Gastrocnemius medialis (tissue), 4 donors: ENCODE results near the gene TEDDM1. TPM values are rescaled to one million over a fixed set of nuclear protein-coding genes. Genes with fewer than 3 reads are reported as not detected.

ENCODE experiments used
- ATAC-seq, 2 donors: fragments of 150-250 bp; one replicate each; pipeline ENCODE4 v1.9.1; 2016
- DNase-seq, 2 donors: peaks; one replicate each; pipeline ENCODE4 v3.0.0-alpha.2; 2019
- H3K27ac ChIP-seq, 4 donors: fragments of 200-600 bp; sonication (generic); 1 replicate in 1 of 4; 2 replicates in 3 of 4; pipeline ENCODE4 v1.5.1; 2016 to 2018; ENCODE audit warnings: mild to moderate bottlenecking in 2 of 4, moderate library complexity in 1 of 4
- H3K27me3 ChIP-seq, 3 donors: fragments of 200-600 bp; sonication (generic) in 2 of 3; 1 replicate in 1 of 3; 2 replicates in 2 of 3; pipeline versions ENCODE4 v1.5.1 to v1.6.0; 2016 to 2019; ENCODE audit warnings: mild to moderate bottlenecking in 1 of 3, moderate library complexity in 1 of 3
- H3K36me3 ChIP-seq, 2 donors: fragments of 200-600 bp; sonication (generic) in 1 of 2; one replicate each; pipeline ENCODE4 v1.5.1; 2017 to 2018
- H3K4me1 ChIP-seq, 2 donors: fragments of 200-600 bp; sonication (generic) in 1 of 2; one replicate each; pipeline ENCODE4 v1.5.1; 2016 to 2017; ENCODE audit warnings: mild to moderate bottlenecking in 2 of 2
- H3K4me3 ChIP-seq, 4 donors: fragments of 200-600 bp; sonication (generic) in 3 of 4; 1 replicate in 1 of 4; 2 replicates in 3 of 4; pipeline ENCODE4 v1.5.1; 2016 to 2019; ENCODE audit warnings: mild to moderate bottlenecking in 2 of 4
- H3K9me3 ChIP-seq, 3 donors: fragments of 200-600 bp; sonication (generic) in 2 of 3; 1 replicate in 1 of 3; 2 replicates in 2 of 3; pipeline ENCODE4 v1.5.1; 2016 to 2019
- CTCF ChIP-seq, 5 experiments: fragments of 450-650 bp in 3 of 5; fragments of 200-600 bp in 2 of 5; sonication (generic) in 2 of 5; IDR thresholded peaks in 4 of 5; conservative IDR thresholded peaks in 1 of 5; 1 replicate in 4 of 5; 2 replicates in 1 of 5; pipeline ENCODE4 v1.5.1; 2016 to 2019; ENCODE audit warnings: antibody characterized with exemption in 5 of 5, mild to moderate bottlenecking in 3 of 5, moderate library complexity in 3 of 5
- POLR2A ChIP-seq, 2 donors: fragments of 450-650 bp; IDR thresholded peaks; one replicate each; pipeline ENCODE4 v1.6.1; 2017; ENCODE audit warnings: antibody characterized with exemption in 2 of 2, mild to moderate bottlenecking in 2 of 2, moderate library complexity in 2 of 2
- in situ Hi-C, 4 donors: fragments of 200-750 bp; cut with MboI; loops; one replicate each; pipeline versions ENCODE4 v1.15.0 to v1.8.0; 2017; ENCODE audit warnings: low sequenced_read_pairs in 4 of 4
- intact Hi-C: fragments of 100-400 bp; cut with DNase I; formaldehyde crosslinking; loops from one replicate; pipeline ENCODE4 v1.15.1; 2023; ENCODE audit warnings: low total_unique reads
- total RNA-seq, 4 donors: library from RNA; depleted of rRNA; stranded (reverse); fragments of >200 nt; gene quantifications; one replicate each; pipeline versions ENCODE4 v1.1.0 to v1.2.3, GENCODE V29; 2016

Gene TEDDM1
- total RNA-seq, 4 donors from 2014 or later, result not detected

GRCh38 chr1:182431278-182431677 lies 30.8 kb upstream of the TEDDM1 start:
- Histone ChIP-seq H3K9me3 (no peaks in the 10 kb centered on the region), H3K4me3 (no peak overlapping the region), H3K36me3 (no peaks in the 10 kb centered on the region), H3K27ac (no peak overlapping the region), H3K27me3 (no peaks in the 10 kb centered on the region), H3K4me1 (no peaks in the 10 kb centered on the region)
- intact Hi-C loops, result no loop called here
- no peak for TF ChIP-seq POLR2A (IDR thresholded peaks at IDR 0.05)
- TF ChIP-seq CTCF (IDR thresholded peaks at IDR 0.05 in 4 of 5, conservative IDR thresholded peaks at IDR 0.05 in 1 of 5), result no peak
- DNase-seq (no peak), ATAC-seq (no peak)
- in situ Hi-C loops, result loop anchor here in 3 of 4 donors (25.0 kb wide), 2 partner anchors 331 to 356 kb away; partner anchors contain the start of gene NPL (in 1 of the 3)

DNA sequence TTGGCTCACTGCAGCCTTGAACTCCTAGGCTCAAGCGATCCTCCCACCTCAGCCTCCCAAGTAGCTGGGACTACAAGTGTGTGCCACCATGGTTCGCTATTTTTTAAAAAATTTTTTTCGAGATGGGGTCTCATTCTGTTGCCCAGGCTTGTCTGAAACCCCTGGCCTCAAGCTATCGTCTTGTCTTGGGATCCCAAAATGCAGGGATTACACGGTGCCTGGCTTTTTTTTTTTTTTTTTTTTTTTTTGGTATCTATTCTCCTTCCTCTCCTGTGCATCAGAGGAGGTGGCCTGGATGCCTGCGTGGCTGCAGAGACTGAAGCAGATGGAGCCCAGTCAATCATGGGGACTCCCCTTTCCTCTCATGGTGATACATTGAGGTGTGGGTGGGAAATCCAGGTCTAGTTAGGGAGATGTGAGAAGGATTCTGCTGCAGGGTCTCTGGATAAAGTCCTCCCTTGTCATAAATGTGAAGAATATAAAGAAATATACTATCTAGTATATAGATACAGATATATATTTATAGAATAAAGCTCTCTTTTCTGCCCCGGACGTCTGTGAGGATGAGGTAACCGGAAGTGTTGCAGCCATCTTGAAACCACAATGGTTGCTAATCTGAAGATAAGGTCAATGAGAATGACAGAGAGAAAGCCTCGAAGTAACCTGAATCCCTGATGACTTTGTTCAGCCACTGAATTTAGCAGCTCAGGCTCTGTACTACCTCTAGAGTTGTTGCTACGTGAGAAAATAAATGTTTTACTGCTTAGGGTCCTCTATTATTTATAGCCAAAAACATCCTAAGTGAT lies 30.0 kb upstream of the TEDDM1 start:
- H3K36me3 ChIP-seq, result no peaks in the 10 kb centered on the region
- DNase-seq (no peak), ATAC-seq (no peak)
- in situ Hi-C loops (loop anchor here in 3 of 4 donors (25.0 kb wide), 2 partner anchors 332 to 357 kb away; partner anchors contain the start of gene NPL (in 1 of the 3)), intact Hi-C loops (no loop called here)
- no peaks in the 10 kb centered on the region for H3K9me3 ChIP-seq
- H3K4me1 ChIP-seq, result no peaks in the 10 kb centered on the region
- no peak overlapping the region for H3K4me3 ChIP-seq
- TF ChIP-seq POLR2A (IDR thresholded peaks at IDR 0.05), result no peak
- no peak for TF ChIP-seq CTCF (IDR thresholded peaks at IDR 0.05 in 4 of 5, conservative IDR thresholded peaks at IDR 0.05 in 1 of 5)
- H3K27me3 ChIP-seq, result no peaks in the 10 kb centered on the region
- no peak overlapping the region for H3K27ac ChIP-seq

DNA sequence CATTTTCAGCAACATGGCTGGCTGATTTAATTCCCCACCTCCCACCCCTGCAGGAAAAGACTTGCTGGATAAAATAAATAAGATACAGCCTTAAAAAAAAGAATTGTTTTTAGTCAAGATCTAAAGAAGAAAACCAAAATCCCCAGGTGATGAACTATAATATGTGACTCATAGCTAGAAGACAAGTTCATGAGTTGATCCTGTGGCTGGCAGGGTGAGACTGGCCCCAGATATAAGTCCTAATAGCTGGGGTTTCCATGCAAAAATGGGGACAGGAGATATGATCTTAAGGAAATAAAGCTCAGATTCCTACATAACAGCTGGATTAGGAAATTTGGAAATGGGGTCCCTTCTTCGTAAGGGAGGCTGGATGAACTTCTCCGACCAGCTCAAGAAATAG lies 27.6 kb upstream of the TEDDM1 start:
- no peak for DNase-seq
- TF ChIP-seq POLR2A (IDR thresholded peaks at IDR 0.05), result no peak
- TF ChIP-seq CTCF (IDR thresholded peaks at IDR 0.05 in 4 of 5, conservative IDR thresholded peaks at IDR 0.05 in 1 of 5), result no peak
- H3K27ac ChIP-seq, result no peak overlapping the region
- no peak for ATAC-seq
- in situ Hi-C loops (loop anchor here in 3 of 4 donors (25.0 kb wide), 2 partner anchors 334 to 359 kb away; partner anchors contain the start of gene NPL (in 1 of the 3)), intact Hi-C loops (no loop called here)
- H3K4me3 ChIP-seq, result no peak overlapping the region
- H3K36me3 ChIP-seq, result no peaks in the 10 kb centered on the region
- no peaks in the 10 kb centered on the region for H3K4me1 ChIP-seq
- no peaks in the 10 kb centered on the region for H3K27me3 ChIP-seq
- H3K9me3 ChIP-seq, result no peaks in the 10 kb centered on the region

DNA sequence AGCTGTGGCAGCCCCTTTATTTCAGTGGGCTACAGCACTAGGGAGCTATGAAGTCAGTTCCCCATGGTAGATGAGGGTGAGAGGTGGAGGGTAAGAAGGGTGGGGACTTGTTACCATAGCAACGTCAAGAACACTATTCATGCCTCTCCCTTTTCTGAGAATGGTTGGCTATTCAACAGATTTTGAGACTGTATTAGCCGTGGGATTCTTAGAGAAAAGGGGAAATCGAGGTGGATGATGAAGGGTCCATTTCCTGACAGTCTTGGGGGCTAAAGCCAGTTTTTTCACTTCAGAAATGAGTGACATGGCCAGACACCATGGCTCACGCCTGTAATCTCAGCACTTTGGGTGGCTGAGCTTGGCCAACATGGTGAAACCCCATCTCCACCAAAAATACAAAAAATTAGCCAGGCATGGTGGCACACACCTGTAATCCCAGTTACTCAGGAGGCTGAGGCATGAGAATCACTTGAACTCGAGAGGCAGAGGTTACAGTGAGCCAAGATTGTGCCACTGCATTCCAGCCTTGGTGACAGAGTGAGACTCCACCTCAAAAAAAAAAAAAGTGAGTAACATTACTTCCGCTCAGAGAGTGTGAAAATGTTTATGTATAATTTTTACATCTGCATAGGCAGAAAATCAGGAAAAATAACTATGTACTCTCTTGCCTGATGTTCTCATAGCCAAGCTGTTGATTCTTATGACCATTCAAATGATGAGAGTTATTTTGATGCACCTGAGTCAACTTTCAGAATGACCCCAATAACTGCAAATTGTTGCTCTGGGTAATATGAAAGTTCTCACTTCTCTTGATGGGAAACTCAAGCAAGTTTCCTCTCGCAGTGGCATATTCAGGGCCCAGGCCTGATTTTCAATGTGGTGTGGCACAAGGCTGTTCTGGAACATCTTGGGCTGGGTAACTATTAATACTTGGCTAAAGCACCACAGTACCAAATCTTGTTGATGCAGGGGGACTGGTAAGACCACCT lies 26.3 kb upstream of the TEDDM1 start:
- no peaks in the 10 kb centered on the region for H3K27me3 ChIP-seq
- in situ Hi-C loops (loop anchor here in 3 of 4 donors (25.0 kb wide), 2 partner anchors 336 to 361 kb away; partner anchors contain the start of gene NPL (in 1 of the 3)), intact Hi-C loops (no loop called here)
- DNase-seq (no peak), ATAC-seq (no peak)
- no peak for TF ChIP-seq CTCF (IDR thresholded peaks at IDR 0.05 in 4 of 5, conservative IDR thresholded peaks at IDR 0.05 in 1 of 5)
- TF ChIP-seq POLR2A (IDR thresholded peaks at IDR 0.05), result no peak
- no peaks in the 10 kb centered on the region for H3K36me3 ChIP-seq
- no peak overlapping the region for H3K4me3 ChIP-seq
- H3K27ac ChIP-seq, result no peak overlapping the region
- no peaks in the 10 kb centered on the region for H3K9me3 ChIP-seq
- H3K4me1 ChIP-seq, result no peaks in the 10 kb centered on the region
